GM21576 (cell line): ENCODE measurements around the gene PDE4B.
"Not testable (repeated sequence)": the region's sequence is repeated elsewhere in the genome, so short reads cannot be mapped to it uniquely, and the experiment has no call there.

Source experiments
- ATAC-seq: cut with Tn5 transposase; IDR thresholded peaks from one replicate; pipeline ENCODE4 v1.9.1; 2021; ENCODE audit warnings: mild to moderate bottlenecking, moderate library complexity; ENCODE audit not compliant: unreplicated experiment

Gene PDE4B

DNA sequence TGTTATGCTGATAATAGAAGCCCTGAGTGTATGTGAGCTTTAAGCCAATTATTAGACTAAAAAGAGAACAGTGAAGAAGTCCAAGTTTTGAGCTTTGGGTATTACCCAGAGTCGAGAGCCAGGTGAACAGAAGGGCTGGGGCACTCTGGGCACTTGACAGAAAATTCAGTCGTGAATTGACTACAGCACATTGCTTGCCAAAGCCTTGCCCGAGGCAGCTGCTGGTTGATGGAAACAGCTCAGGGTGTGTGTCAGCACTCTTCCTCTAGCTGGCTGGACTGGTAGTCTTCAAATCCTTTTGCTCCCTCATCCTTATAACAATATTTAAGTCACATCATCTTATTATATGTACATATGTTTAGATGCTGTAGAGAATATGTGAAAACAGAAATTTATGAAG lies 21.3 kb downstream of the PDE4B start:
- ATAC-seq, result no peak

- no peak for ATAC-seq
These were observed 22.1 kb downstream of the PDE4B start for GRCh38 chr1:65814752-65815151.

DNA sequence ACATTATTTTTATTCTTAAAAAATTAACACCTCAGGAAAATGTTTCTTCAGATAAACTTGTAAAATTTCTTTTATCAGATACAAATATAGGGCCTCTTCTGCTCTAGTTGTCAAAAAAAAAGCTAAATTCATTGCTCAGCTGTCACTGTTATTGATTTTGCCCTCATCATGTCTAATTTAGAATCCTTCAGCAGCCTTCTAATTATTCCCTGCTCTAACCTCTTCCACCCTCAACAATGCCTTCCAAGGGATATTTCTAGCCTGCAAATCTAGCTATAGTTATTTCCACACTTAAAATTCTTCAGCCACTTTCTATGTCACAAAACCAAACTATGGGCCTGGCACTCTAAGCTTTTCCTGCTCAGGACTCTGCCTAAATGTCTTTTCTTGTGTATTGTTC lies 25.2 kb downstream of the PDE4B start:
- no peak for ATAC-seq

DNA sequence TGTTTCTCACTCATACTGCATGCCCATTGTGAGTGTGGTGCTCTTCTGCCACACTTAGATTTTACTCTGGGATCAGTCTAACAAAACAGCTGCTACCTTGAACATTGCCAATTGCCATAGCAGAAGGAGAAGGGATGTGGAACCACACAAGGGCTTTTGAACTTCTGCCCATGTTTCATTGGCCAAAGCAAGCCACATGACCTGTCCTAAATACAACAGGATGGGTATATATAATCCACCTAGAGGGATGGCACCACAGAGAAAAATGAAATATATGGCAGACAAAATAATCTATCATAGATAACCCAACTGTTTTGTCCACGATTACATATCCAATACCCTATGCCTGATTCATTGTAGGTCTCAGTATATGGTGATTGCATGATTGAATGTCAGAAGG lies 26.3 kb downstream of the PDE4B start:
- ATAC-seq, result no peak

- no peak for ATAC-seq
These were observed 28.3 kb downstream of the PDE4B start for GRCh38 chr1:65820983-65821382.

DNA sequence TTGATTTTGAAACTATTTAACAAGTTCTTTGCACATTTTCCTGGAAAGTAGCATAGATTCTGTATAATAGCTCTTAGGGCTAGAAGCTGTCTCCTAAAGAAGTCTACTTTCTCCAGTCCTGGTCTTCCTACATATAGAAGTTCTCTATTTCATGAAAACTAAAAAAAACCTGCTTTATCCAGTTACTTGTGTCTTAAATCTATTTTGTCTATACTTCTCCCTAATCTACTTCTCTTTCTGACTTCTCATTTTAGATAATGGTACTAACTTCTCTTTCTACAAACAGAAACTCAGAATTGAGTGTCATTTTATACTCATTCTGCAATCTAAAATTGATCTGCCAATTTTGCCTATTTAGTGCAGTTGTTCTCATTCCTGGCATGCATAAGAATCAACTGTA lies 28.7 kb downstream of the PDE4B start:
- ATAC-seq, result no peak

DNA sequence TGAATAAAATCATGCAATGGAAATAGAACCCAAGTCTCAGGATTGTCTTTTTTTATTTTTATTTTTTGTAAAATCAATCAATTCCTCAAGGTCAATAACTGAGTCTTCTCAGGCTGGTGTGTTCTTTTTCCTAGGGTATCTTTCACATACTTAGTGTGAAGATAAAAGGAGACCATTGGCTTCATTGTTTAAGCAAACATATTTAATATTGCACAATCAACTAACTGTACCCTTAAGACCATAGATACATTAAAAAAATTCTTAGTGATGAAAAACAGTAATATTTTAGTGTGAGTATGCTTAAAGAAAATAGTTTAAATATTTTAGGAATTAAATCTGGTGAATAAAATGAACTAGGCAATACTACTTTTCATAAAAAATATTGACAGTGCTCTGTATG lies 31.4 kb downstream of the PDE4B start:
- ATAC-seq, result no peak

GRCh38 chr1:65825741-65826140 lies 33.0 kb downstream of the PDE4B start:
- no peak for ATAC-seq

GRCh38 chr1:65826782-65827181 lies 34.1 kb downstream of the PDE4B start:
- ATAC-seq, result no peak

- ATAC-seq, result no peak
These were observed 34.7 kb downstream of the PDE4B start for GRCh38 chr1:65827346-65827745.

- no peak for ATAC-seq
These were observed 37.6 kb downstream of the PDE4B start for GRCh38 chr1:65830306-65830705.

GRCh38 chr1:65832296-65832695 lies 39.6 kb downstream of the PDE4B start:
- ATAC-seq, result no peak

DNA sequence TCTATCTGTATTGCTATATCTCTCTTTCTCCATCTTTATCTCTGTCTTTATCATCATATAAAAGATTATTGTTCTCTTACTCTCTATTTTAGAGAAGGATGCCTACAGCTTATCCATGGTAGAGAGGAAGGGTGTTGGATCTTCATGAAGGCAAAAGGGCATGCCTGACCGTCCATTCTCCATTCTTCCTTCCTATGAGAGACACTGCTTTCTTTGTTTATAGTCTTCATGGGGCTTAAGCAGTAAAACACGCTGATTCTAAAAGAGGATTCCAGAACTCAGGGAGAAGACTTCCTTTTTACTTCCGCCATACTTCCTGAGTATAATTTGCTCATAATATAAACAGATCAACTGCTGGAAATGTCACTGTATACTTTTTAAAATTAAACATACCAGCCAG lies 44.0 kb downstream of the PDE4B start:
- no peak for ATAC-seq

DNA sequence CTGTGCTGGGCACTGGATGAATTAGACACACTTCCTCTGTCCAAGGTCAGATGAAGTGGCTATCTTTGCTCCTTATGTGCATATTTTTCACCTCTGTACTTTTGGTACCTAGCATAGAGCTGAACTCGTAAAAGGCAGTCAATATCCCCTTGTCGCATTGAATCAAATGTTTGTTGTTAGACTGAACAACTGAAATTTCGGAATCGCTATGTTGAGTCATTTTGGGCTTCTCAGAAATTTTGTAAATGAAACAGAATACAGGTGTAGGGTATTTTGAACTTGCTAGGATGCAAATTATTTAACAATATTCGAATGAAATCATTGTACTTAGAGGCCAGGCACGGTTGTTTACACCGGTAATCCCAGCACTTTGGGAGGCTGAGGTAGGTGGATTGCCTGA lies 48.0 kb downstream of the PDE4B start:
- no peak for ATAC-seq

GRCh38 chr1:65844296-65844695 lies 51.6 kb downstream of the PDE4B start:
- no peak for ATAC-seq

DNA sequence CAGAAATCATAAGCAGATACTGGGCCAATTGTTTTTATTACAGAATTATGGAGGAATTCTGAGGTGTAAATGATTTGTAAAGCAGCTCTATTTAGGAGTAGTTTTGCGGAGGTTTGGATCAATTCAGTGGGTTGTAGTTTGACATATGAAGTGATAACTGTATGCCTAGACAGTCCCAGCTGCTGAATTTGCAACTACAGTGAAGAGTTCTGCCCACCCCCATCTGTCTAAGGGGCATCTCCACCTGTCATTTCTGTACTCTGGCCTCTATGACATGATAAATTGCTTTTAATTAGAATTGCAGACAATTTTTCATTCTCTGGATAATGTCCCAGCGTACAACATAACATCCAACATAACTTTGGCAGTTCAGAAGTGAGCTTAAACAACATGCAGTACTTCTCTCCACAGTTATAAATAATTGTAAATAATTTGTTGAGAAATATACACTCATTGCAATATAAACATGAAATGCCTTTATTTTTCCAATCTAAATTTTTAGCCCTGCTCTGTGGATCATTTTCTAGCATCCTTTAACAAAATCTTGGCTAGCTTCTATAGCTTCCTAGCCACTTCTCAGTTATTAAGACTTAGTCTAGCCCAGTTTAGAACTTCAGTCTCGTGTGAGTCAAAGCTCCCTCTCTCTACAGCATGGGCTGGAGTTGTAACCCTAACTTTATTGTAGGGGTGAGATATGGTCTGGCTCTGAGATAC lies 52.3 kb downstream of the PDE4B start:
- no peak for ATAC-seq

GRCh38 chr1:65845535-65846060 lies 52.9 kb downstream of the PDE4B start:
- no peak for ATAC-seq

GRCh38 chr1:65846866-65847265 lies 54.2 kb downstream of the PDE4B start:
- no peak for ATAC-seq

- no peak for ATAC-seq
These were observed 57.6 kb downstream of the PDE4B start for GRCh38 chr1:65850281-65850680.

- not testable (repeated sequence) for ATAC-seq
These were observed 63.9 kb downstream of the PDE4B start for GRCh38 chr1:65856591-65856990.

DNA sequence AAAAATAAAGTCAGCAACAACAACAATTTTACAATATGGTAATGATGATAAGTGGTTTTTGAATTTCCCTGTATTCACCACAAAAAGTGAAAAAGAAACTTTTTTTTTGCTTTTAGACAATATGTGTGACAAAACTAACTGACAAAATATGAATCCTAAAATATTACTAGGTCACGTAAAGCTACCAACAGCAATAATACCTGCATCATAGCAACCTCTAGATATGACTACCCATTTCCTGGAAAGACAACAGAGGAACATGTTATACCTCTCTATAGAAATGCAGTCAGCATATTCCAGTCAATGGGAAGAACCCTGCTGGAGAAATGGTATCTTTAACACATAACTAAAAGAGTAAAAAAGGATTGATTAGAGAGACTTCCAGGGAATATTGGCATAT lies 73.7 kb downstream of the PDE4B start:
- no peak for ATAC-seq

DNA sequence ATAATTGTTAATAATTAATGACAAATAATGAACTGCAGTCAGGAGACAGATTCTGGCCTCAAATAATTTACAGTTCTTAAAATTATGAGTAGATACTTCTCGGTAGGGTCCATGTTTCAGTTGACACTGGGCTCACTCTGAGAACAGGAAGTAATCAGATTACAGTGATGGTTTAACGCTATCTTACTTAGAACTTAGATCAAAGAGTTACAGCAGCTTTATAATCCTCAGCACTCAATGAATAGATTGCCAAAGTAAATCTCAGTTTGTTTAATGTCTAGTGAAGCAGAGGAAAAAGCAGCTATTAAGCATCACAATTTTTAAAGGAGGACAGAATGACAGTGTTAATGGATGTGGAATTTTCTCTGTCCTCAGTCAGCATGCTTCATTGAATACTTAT lies 79.6 kb downstream of the PDE4B start:
- ATAC-seq, result no peak

DNA sequence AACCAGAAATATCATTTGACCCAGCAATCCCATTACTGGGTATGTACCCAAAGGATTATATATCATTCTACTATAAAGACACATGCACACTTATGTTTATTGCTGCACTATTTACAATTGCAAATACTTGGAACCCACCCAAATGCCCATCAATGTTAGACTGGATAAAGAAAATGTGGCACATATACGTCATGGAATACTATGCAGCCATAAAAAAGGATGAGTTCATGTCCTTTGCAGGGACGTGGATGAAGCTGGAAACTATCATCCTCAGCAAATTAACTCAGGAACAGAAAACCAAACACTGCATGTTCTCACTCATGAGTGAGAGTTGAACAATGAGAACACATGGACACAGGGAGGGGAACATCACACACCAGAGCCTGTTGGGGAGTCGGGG lies 85.6 kb downstream of the PDE4B start:
- not testable (repeated sequence) for ATAC-seq
